HCT116 (cell line): Measurements from ENCODE around the gene NAT9. TPM values are rescaled to one million over a fixed set of nuclear protein-coding genes. Genes with fewer than 3 reads are reported as not detected.

Experiments
- ATAC-seq: fragments of 200-7000 bp; cut with Tn5 transposase; 2 replicates; pipeline ENCODE4 v1.9.1; 2020; ENCODE audit warnings: mild to moderate bottlenecking, moderate library complexity
- BruUV-seq: library from RNA; stranded (reverse); fragments of 400-500 nt; replicated peaks from 2 replicates; lab custom pipeline; 2021; lab: Mats Ljungman, UMichigan
- CTCF ChIA-PET: fragments of 300-600 bp; sonication (Branson Sonifier 250); formaldehyde crosslinking; loops from one replicate; lab custom pipeline; 2021; ENCODE audit warnings: antibody characterized with exemption; lab: Charles Lee
- POLR2A ChIA-PET: fragments of 300-600, 350-600 bp; sonication (Branson Sonifier 250); formaldehyde crosslinking; loops from one replicate; lab custom pipeline; 2021; ENCODE audit warnings: antibody characterized with exemption; lab: Charles Lee
- RAD21 ChIA-PET, 2 experiments: fragments of 300-600 bp; sonication (Branson Sonifier 250); formaldehyde crosslinking; loops; one replicate each; lab custom pipeline; 2023; ENCODE audit warnings: low total read pairs in 2 of 2; ENCODE audit not compliant: uncharacterized antibody in 2 of 2, unreplicated experiment in 2 of 2, low non-redundant PET in 1 of 2; lab: Charles Lee
- DNase-seq: peaks from one replicate; pipeline ENCODE4 v3.0.0-alpha.2; 2010; ENCODE audit warnings: low read depth, low spot score
- H2AFZ ChIP-seq: fragments of 200-600 bp; shearing (Covaris generic), sonication (generic); 2 replicates; pipeline ENCODE4 v1.6.1; 2017; ENCODE audit warnings: low read depth, mixed run types, mixed read lengths, antibody characterized with exemption, low read length; ENCODE audit not compliant: poor library complexity, severe bottlenecking
- H3K27ac ChIP-seq: 2 replicates; pipeline ENCODE4 v1.5.1; 2012; ENCODE audit warnings: low read depth, low read length
- H3K27me3 ChIP-seq: fragments of 200-600 bp; sonication (generic); 2 replicates; pipeline ENCODE4 v1.6.1; 2016; ENCODE audit warnings: mixed run types, low read length, mixed read lengths; ENCODE audit not compliant: insufficient read depth
- H3K36me3 ChIP-seq, 2 experiments: fragments of 200-500 bp in 1 of 2; fragments of 200-600 bp in 1 of 2; sonication (Bioruptor generic) in 1 of 2; sonication (generic) in 1 of 2; 2 replicates each; pipeline versions ENCODE4 v1.5.1 to v1.6.1; 2014 to 2016; ENCODE audit warnings: low read length in 2 of 2, inconsistent platforms in 1 of 2, mixed read lengths in 1 of 2, mixed run types in 1 of 2; ENCODE audit not compliant: insufficient read depth in 2 of 2, control insufficient read depth in 1 of 2
- H3K4me1 ChIP-seq, 2 experiments: fragments of 200-600 bp in 1 of 2; sonication (generic) in 1 of 2; 2 replicates each; pipeline versions ENCODE4 v1.5.1 to v1.6.1; 2012 to 2017; ENCODE audit warnings: low read length in 2 of 2, inconsistent platforms in 1 of 2, mild to moderate bottlenecking in 1 of 2, mixed read lengths in 1 of 2, mixed run types in 1 of 2, moderate library complexity in 1 of 2; ENCODE audit not compliant: insufficient read depth in 2 of 2, control insufficient read depth in 1 of 2
- H3K4me2 ChIP-seq: fragments of 200-600 bp; sonication (generic); 2 replicates; pipeline ENCODE4 v1.6.1; 2017; ENCODE audit warnings: mixed run types, low read length, mixed read lengths
- H3K4me3 ChIP-seq, 2 experiments: fragments of 200-600 bp in 1 of 2; sonication (generic) in 1 of 2; replicated peaks in 1 of 2; 2 replicates each; pipeline ENCODE4 v1.5.1; 2011 to 2016; ENCODE audit warnings: low read length in 2 of 2, control low read depth in 1 of 2, low read depth in 1 of 2, mild to moderate bottlenecking in 1 of 2, mixed read lengths in 1 of 2, mixed run types in 1 of 2
- H3K79me2 ChIP-seq: fragments of 200-600 bp; sonication (generic); 2 replicates; pipeline ENCODE4 v1.6.1; 2017; ENCODE audit warnings: mild to moderate bottlenecking, mixed run types, low read length, moderate library complexity, mixed read lengths; ENCODE audit not compliant: insufficient read depth
- H3K9ac ChIP-seq: fragments of 200-600 bp; sonication (generic); 2 replicates; pipeline ENCODE4 v1.6.1; 2016; ENCODE audit warnings: low read length, mixed read lengths
- H3K9me2 ChIP-seq: fragments of 200-600 bp; sonication (generic), shearing (Covaris generic); 2 replicates; pipeline ENCODE4 v1.6.1; 2017; ENCODE audit warnings: mixed run types, mild to moderate bottlenecking, moderate library complexity; ENCODE audit not compliant: insufficient read depth
- H3K9me3 ChIP-seq, 2 experiments: fragments of 200-500 bp in 1 of 2; fragments of 200-600 bp in 1 of 2; sonication (Bioruptor generic) in 1 of 2; sonication (generic) in 1 of 2; 2 replicates each; pipeline ENCODE4 v1.6.1; 2014 to 2017; ENCODE audit warnings: low read length in 2 of 2, mixed read lengths in 2 of 2, inconsistent platforms in 1 of 2, low read depth in 1 of 2, mild to moderate bottlenecking in 1 of 2, mixed run types in 1 of 2, moderate library complexity in 1 of 2; ENCODE audit not compliant: control insufficient read depth in 1 of 2, insufficient read depth in 1 of 2
- H4K20me1 ChIP-seq: fragments of 200-600 bp; sonication (generic), shearing (Covaris generic); 2 replicates; pipeline ENCODE4 v1.6.1; 2017; ENCODE audit warnings: mixed run types, mild to moderate bottlenecking, moderate library complexity; ENCODE audit not compliant: insufficient read depth
- CTCF ChIP-seq, 3 experiments: fragments of 200-600 bp in 1 of 3; sonication (generic) in 1 of 3; IDR thresholded peaks in 2 of 3; conservative IDR thresholded peaks in 1 of 3; 2 replicates each; pipeline ENCODE4 v1.5.1; 2012 to 2017; ENCODE audit warnings: low read depth in 2 of 3, low read length in 2 of 3, antibody characterized with exemption in 1 of 3, borderline replicate concordance in 1 of 3, control low read depth in 1 of 3, mild to moderate bottlenecking in 1 of 3, mixed read lengths in 1 of 3, mixed run types in 1 of 3, moderate library complexity in 1 of 3; ENCODE audit not compliant: insufficient read depth in 1 of 3
- EZH2 ChIP-seq: fragments of 200-600 bp; sonication (generic); IDR thresholded peaks from 2 replicates; pipeline ENCODE4 v1.6.1; 2017; ENCODE audit warnings: antibody characterized with exemption, mixed run types
- EZH2phosphoT487 ChIP-seq: fragments of 200-600 bp; IDR thresholded peaks from 2 replicates; pipeline ENCODE4 v1.6.1; 2018; ENCODE audit warnings: antibody characterized with exemption, borderline replicate concordance
- POLR2A ChIP-seq: IDR thresholded peaks from 2 replicates; pipeline ENCODE4 v1.7.0; 2011; ENCODE audit warnings: borderline replicate concordance; ENCODE audit not compliant: insufficient read depth, insufficient read length; ENCODE audit errors: extremely low read depth
- SP1 ChIP-seq: IDR thresholded peaks from 2 replicates; pipeline ENCODE4 v1.6.1; 2012; ENCODE audit warnings: low read depth
- TCF7L2 ChIP-seq: IDR thresholded peaks from 2 replicates; pipeline ENCODE4 v1.7.0; 2011; ENCODE audit warnings: borderline replicate concordance, inconsistent platforms; ENCODE audit not compliant: insufficient read depth, insufficient read length; ENCODE audit errors: extremely low read depth
- intact Hi-C: fragments of 100-400 bp; cut with micrococcal nuclease; formaldehyde crosslinking; loops from 2 replicates; pipeline ENCODE4 v1.10.0; 2022
- total RNA-seq: library from RNA; stranded (reverse); gene quantifications from one replicate; pipeline ENCODE4 v1.2.1, GENCODE V29; 2021; ENCODE audit not compliant: unreplicated experiment

NAT9 gene
- total RNA-seq, 1 experiment from 2014 or later: 88.7 TPM

- CTCF ChIA-PET: no interaction called here
Measured at GRCh38 chr17:74786431-74787055, 10.4 kb upstream of the NAT9 start.

More at GRCh38 chr17:74786431-74787055, 10.4 kb upstream of the NAT9 start:
- ATAC-seq: no peak
- Histone ChIP-seq H4K20me1 (no peaks in the 10 kb centered on the region), H3K4me2 (no peak overlapping the region), H3K9me2 (no peaks in the 10 kb centered on the region), H3K4me3 (no peak overlapping the region), H3K9me3 (no peaks in the 10 kb centered on the region), H3K79me2 (peaks cover 5% of the 10 kb centered on the region; the same call in 1 of the 2 replicates), H3K27me3 (no peaks in the 10 kb centered on the region), H3K4me1 (no peaks in the 10 kb centered on the region; a peak in 1 of 4 replicates), H3K36me3 (peaks cover 0 to 2% of the 10 kb centered on the region in 2 experiments; a peak in 2 of 4 replicates), H3K9ac (no peak overlapping the region), H3K27ac (no peak overlapping the region), H2AFZ (no peak overlapping the region)
- TF ChIP-seq TCF7L2: no peak
- TF ChIP-seq EZH2: no peak
- no peak for TF ChIP-seq SP1
- TF ChIP-seq EZH2phosphoT487: no peak
- no peak for TF ChIP-seq POLR2A
- TF ChIP-seq CTCF (IDR thresholded peaks at IDR 0.05 in 2 of 3, conservative IDR thresholded peaks at IDR 0.05 in 1 of 3; ENCODE audit: borderline replicate concordance in 1 of 3, insufficient read depth in 1 of 3, low read depth in 2 of 3, low read length in 2 of 3): no peak
- POLR2A ChIA-PET: no interaction called here
- DNase-seq: no peak
- no TSS peak for BruUV-seq
- intact Hi-C loops: no loop called here
- RAD21 ChIA-PET: no interaction called here
